Endothelial cell of umbilical vein (primary cell): ENCODE data around the gene CCDC85A. TPM values are rescaled to one million over a fixed set of nuclear protein-coding genes. Genes with fewer than 3 reads are reported as not detected.

Experiments
- BruUV-seq: library from RNA; stranded (reverse); fragments of 400-500 nt; replicated peaks from 2 replicates; lab custom pipeline; 2021; lab: Mats Ljungman, UMichigan
- CTCF ChIA-PET: fragments of 300-600, 350-600 bp; sonication (Branson Sonifier 250); formaldehyde crosslinking; loops from one replicate; lab custom pipeline; 2021; ENCODE audit warnings: antibody characterized with exemption, inconsistent platforms; lab: Charles Lee
- POLR2A ChIA-PET: fragments of 300-600, 350-600 bp; sonication (Branson Sonifier 250); formaldehyde crosslinking; loops from one replicate; lab custom pipeline; 2021; ENCODE audit warnings: antibody characterized with exemption, inconsistent platforms; lab: Charles Lee
- DNase-seq: peaks from one replicate; pipeline ENCODE4 v3.0.0-alpha.2; 2011; ENCODE audit warnings: low read depth, low spot score
- FAIRE-seq: peaks from 2 replicates; lab custom pipeline; 2011; peaks lifted over from hg19 to GRCh38; lab: Jason Lieb, UNC
- H2AFZ ChIP-seq: 2 replicates; pipeline ENCODE4 v1.6.0; 2012; ENCODE audit warnings: low read depth, low read length, control low read depth, inconsistent platforms
- H3K27ac ChIP-seq: 2 replicates; pipeline ENCODE4 v1.5.1; 2011; ENCODE audit warnings: low read depth, mild to moderate bottlenecking, control low read depth, low read length, moderate library complexity; ENCODE audit not compliant: insufficient read depth
- H3K27me3 ChIP-seq, 2 experiments: 2 replicates each; pipeline versions ENCODE4 v1.6.0 to v1.6.1; 2011; ENCODE audit warnings: low read length in 2 of 2, mixed read lengths in 1 of 2; ENCODE audit not compliant: control insufficient read depth in 2 of 2, insufficient read depth in 2 of 2
- H3K36me3 ChIP-seq, 2 experiments: 2 replicates in 1 of 2; 3 replicates in 1 of 2; pipeline ENCODE4 v1.5.1; 2011; ENCODE audit warnings: low read length in 2 of 2, mild to moderate bottlenecking in 1 of 2, moderate library complexity in 1 of 2; ENCODE audit not compliant: control insufficient read depth in 2 of 2, insufficient read depth in 2 of 2; ENCODE audit errors: extremely low read depth in 1 of 2
- H3K4me1 ChIP-seq: 3 replicates; pipeline ENCODE4 v1.5.1; 2011; ENCODE audit warnings: mild to moderate bottlenecking, low read length; ENCODE audit not compliant: control insufficient read depth, insufficient read depth; ENCODE audit errors: extremely low read depth
- H3K4me2 ChIP-seq: 2 replicates; pipeline ENCODE4 v1.6.1; 2011; ENCODE audit warnings: low read length, control low read depth, mixed read lengths; ENCODE audit not compliant: insufficient read depth
- H3K4me3 ChIP-seq, 3 experiments: fragments of 200-600 bp in 1 of 3; sonication (generic), shearing (Covaris generic) in 1 of 3; replicated peaks in 1 of 3; 2 replicates each; pipeline ENCODE4 v1.5.1; 2011 to 2016; ENCODE audit warnings: control low read depth in 3 of 3, low read length in 3 of 3, mild to moderate bottlenecking in 2 of 3, inconsistent platforms in 1 of 3, low read depth in 1 of 3, moderate library complexity in 1 of 3; ENCODE audit not compliant: insufficient read depth in 1 of 3
- H3K79me2 ChIP-seq: 2 replicates; pipeline ENCODE4 v1.6.0; 2012; ENCODE audit warnings: low read length, inconsistent platforms; ENCODE audit not compliant: control insufficient read depth, insufficient read depth
- H3K9ac ChIP-seq: replicated peaks from 2 replicates; pipeline ENCODE3; 2011; ENCODE audit warnings: low read length, control low read depth; ENCODE audit not compliant: insufficient read depth; ENCODE audit errors: extremely low read depth
- H3K9me1 ChIP-seq: replicated peaks from 3 replicates; pipeline ENCODE4 v1.6.0; 2011; ENCODE audit warnings: mild to moderate bottlenecking, low read length; ENCODE audit not compliant: control insufficient read depth, insufficient read depth; ENCODE audit errors: extremely low read depth
- H3K9me3 ChIP-seq: replicated peaks from 2 replicates; pipeline ENCODE4 v1.5.1; 2012; ENCODE audit warnings: low read length, inconsistent platforms; ENCODE audit not compliant: control insufficient read depth, insufficient read depth
- H4K20me1 ChIP-seq: replicated peaks from 2 replicates; pipeline ENCODE3; 2011; ENCODE audit warnings: mild to moderate bottlenecking, low read length; ENCODE audit not compliant: control insufficient read depth, insufficient read depth; ENCODE audit errors: extremely low read depth
- EZH2 ChIP-seq: IDR thresholded peaks from 2 replicates; pipeline ENCODE4 v1.6.1; 2012; ENCODE audit warnings: borderline replicate concordance, low read depth, mild to moderate bottlenecking, moderate library complexity, low read length, inconsistent platforms; ENCODE audit not compliant: severe bottlenecking
- FOS ChIP-seq: IDR thresholded peaks from 2 replicates; pipeline ENCODE4 v1.6.1; 2011; ENCODE audit warnings: mild to moderate bottlenecking, low read length, moderate library complexity, borderline replicate concordance; ENCODE audit not compliant: insufficient read depth
- GATA2 ChIP-seq: IDR thresholded peaks from 2 replicates; pipeline ENCODE4 v1.7.0; 2011; ENCODE audit warnings: low read depth, mild to moderate bottlenecking, moderate library complexity, mixed read lengths, low read length; ENCODE audit not compliant: insufficient read length, insufficient read depth
- JUN ChIP-seq: IDR thresholded peaks from 2 replicates; pipeline ENCODE4 v1.6.1; 2011; ENCODE audit warnings: borderline replicate concordance, low read depth; ENCODE audit not compliant: insufficient read length, insufficient read depth
- MYC ChIP-seq: IDR thresholded peaks from one replicate; pipeline ENCODE4 v1.6.1; 2011; ENCODE audit warnings: mild to moderate bottlenecking, low read depth, low read length
- POLR2A ChIP-seq: IDR thresholded peaks from 2 replicates; pipeline ENCODE4 v1.6.1; 2012; ENCODE audit warnings: low read depth, mild to moderate bottlenecking, control low read depth, low read length
- POLR2AphosphoS5 ChIP-seq: IDR thresholded peaks from 2 replicates; pipeline ENCODE4 v1.6.1; 2012; ENCODE audit warnings: low read depth, mild to moderate bottlenecking, control low read depth, low read length, moderate library complexity; ENCODE audit not compliant: insufficient read depth
- dilution Hi-C: fragments of 300-500 bp; cut with MboI; formaldehyde crosslinking; loops from one replicate; pipeline ENCODE4 v1.15.0; 2019; ENCODE audit warnings: low sequenced_read_pairs; ENCODE audit not compliant: extremely low pct_ligation_motif_present
- intact Hi-C: fragments of 100-400 bp; cut with micrococcal nuclease; formaldehyde crosslinking; loops from one replicate; pipeline ENCODE4 v1.10.0; 2022
- polyA plus RNA-seq, 4 experiments: library from polyadenylated mRNA; depleted of rRNA in 3 of 4; stranded (reverse) in 3 of 4; unstranded in 1 of 4; fragments of >200 nt; gene quantifications; 2 replicates each; pipeline versions ENCODE4 v1.2.1 to v1.2.3, GENCODE V29; 2011 to 2012; ENCODE audit warnings: missing spikeins in 1 of 4
- total RNA-seq: library from RNA; stranded (reverse); gene quantifications from 2 replicates; pipeline ENCODE4 v1.2.3, GENCODE V29; 2021
- TF ChIP-seq, protein P1 (sequence below): IDR thresholded peaks from 2 replicates; pipeline ENCODE4 v1.6.1; 2011; ENCODE audit not compliant: insufficient read depth, insufficient read length
- TF ChIP-seq, protein P2 (sequence below), 2 donors: IDR thresholded peaks; 1 replicate in 1 of 2; 2 replicates in 1 of 2; pipeline ENCODE4 v1.5.1; 2011; ENCODE audit warnings: low read length in 2 of 2, mild to moderate bottlenecking in 2 of 2, moderate library complexity in 2 of 2, control low read depth in 1 of 2, inconsistent platforms in 1 of 2, low read depth in 1 of 2; ENCODE audit not compliant: insufficient read depth in 1 of 2; ENCODE audit errors: extremely low read depth in 1 of 2

CCDC85A gene
- total and polyA plus RNA-seq, 2 donors (not counting 3 experiments of a cell fraction or from before 2014, with no cell fraction given) = 5.1 to 10.4 TPM

DNA sequence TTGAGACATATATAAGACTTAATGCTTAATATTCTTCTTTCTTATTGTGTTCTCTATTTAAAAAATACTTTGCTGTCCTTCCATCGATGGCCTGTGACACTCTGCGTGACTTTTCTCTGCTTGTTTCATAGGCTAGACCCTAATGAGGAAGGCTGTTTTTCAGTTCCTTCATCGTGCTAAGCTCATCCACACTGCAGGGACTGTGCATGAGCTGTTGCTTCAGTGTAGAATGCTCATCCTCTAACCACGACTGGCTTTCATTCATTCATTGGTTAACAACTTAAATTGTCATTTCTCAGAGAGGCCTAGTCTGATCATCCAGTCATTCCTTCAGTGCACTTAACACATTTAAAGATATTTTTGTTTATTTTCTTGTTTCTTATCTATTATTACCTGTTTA, 134.4 kb downstream of the CCDC85A start:
- Histone ChIP-seq H3K4me1 (no peaks in the 10 kb centered on the region), H3K9ac (no peak overlapping the region), H3K4me3 (no peak overlapping the region), H4K20me1 (no peaks in the 10 kb centered on the region), H3K36me3 (no peaks in the 10 kb centered on the region), H3K79me2 (no peaks in the 10 kb centered on the region), H3K27ac (no peak overlapping the region), H3K4me2 (no peak overlapping the region), H2AFZ (no peak overlapping the region), H3K9me3 (no peaks in the 10 kb centered on the region), H3K9me1 (no peaks in the 10 kb centered on the region), H3K27me3 (no peaks in the 10 kb centered on the region)
- BruUV-seq = no TSS peak
- intact Hi-C loops = no loop called here
- POLR2A ChIA-PET = no interaction called here
- DNase-seq (no peak), FAIRE-seq (no peak)
- no peak for TF ChIP-seq EZH2
- dilution Hi-C loops = no loop called here
- CTCF ChIA-PET = no interaction called here

DNA sequence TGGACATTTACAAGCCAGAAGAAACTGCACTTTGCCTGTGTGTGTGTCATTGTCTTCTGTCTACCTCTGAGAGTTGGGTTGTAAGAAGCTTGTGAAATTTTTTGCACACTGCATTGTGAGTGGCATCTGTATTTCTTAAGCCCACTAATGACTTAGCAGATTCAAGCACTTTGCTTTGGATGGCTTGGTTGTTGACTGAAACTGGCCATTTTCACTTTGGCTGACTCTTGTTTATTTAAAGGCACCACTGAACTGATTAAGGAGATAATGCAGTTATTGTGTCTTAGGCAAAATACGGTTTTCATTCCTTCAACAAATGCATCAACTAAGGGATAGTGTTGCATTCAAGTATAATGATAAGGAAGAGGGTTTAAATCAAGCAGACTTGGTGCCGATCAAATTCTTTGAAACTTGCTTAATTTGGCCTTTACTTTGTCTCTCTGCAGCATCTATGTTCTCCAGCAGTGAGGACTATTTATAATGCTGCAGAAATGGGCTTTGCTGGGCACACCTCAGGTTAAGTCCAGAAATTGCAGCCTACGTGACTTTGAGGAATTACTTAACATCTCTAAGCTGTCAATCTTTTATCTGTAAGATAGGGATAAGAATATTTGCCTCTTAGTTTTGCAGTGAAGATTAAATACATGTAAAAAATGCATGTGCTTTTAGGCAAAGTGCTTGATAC, 142.0 kb downstream of the CCDC85A start:
- H2AFZ ChIP-seq = no peak overlapping the region
- intact Hi-C loops = no loop called here
- H3K27ac ChIP-seq = no peak overlapping the region
- no peaks in the 10 kb centered on the region for H3K9me1 ChIP-seq
- no peaks in the 10 kb centered on the region for H4K20me1 ChIP-seq
- DNase-seq (no peak), FAIRE-seq (no peak)
- ChIA-PET POLR2A (no interaction called here), CTCF (interaction anchor here (0.9 kb wide), 1 partner anchor 15 kb away, joined by 3 read pairs; no protein-coding TSS in a partner anchor)
- no peak overlapping the region for H3K4me2 ChIP-seq
- no peaks in the 10 kb centered on the region for H3K27me3 ChIP-seq
- H3K4me3 ChIP-seq = no peak overlapping the region
- H3K9me3 ChIP-seq = no peaks in the 10 kb centered on the region
- no peak overlapping the region for H3K9ac ChIP-seq
- dilution Hi-C loops = no loop called here
- H3K4me1 ChIP-seq = no peaks in the 10 kb centered on the region
- no TSS peak for BruUV-seq
- no peaks in the 10 kb centered on the region for H3K79me2 ChIP-seq
- H3K36me3 ChIP-seq = no peaks in the 10 kb centered on the region
- TF ChIP-seq, protein P1, sequence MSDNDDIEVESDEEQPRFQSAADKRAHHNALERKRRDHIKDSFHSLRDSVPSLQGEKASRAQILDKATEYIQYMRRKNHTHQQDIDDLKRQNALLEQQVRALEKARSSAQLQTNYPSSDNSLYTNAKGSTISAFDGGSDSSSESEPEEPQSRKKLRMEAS = no peak
- TF ChIP-seq MYC (no peak), EZH2 (no peak), JUN (no peak), FOS (no peak), POLR2AphosphoS5 (no peak), POLR2A (no peak), GATA2 (no peak)
- TF ChIP-seq, protein P2, sequence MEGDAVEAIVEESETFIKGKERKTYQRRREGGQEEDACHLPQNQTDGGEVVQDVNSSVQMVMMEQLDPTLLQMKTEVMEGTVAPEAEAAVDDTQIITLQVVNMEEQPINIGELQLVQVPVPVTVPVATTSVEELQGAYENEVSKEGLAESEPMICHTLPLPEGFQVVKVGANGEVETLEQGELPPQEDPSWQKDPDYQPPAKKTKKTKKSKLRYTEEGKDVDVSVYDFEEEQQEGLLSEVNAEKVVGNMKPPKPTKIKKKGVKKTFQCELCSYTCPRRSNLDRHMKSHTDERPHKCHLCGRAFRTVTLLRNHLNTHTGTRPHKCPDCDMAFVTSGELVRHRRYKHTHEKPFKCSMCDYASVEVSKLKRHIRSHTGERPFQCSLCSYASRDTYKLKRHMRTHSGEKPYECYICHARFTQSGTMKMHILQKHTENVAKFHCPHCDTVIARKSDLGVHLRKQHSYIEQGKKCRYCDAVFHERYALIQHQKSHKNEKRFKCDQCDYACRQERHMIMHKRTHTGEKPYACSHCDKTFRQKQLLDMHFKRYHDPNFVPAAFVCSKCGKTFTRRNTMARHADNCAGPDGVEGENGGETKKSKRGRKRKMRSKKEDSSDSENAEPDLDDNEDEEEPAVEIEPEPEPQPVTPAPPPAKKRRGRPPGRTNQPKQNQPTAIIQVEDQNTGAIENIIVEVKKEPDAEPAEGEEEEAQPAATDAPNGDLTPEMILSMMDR (IDR thresholded peaks at IDR 0.05; ENCODE audit: extremely low read depth in 1 of 2, insufficient read depth in 1 of 2, low read depth in 1 of 2, low read length in 2 of 2) = no peak
